Endothelial cell of umbilical vein (primary cell): Measurements from ENCODE around the gene CWC27. TPM values are rescaled to one million over a fixed set of nuclear protein-coding genes. Genes with fewer than 3 reads are reported as not detected.
A peak's percentile ranks its signal among the peaks of the same experiment; 100 is the strongest.

Source experiments
- BruUV-seq: library from RNA; stranded (reverse); fragments of 400-500 nt; replicated peaks from 2 replicates; lab custom pipeline; 2021; lab: Mats Ljungman, UMichigan
- CTCF ChIA-PET: fragments of 300-600, 350-600 bp; sonication (Branson Sonifier 250); formaldehyde crosslinking; loops from one replicate; lab custom pipeline; 2021; ENCODE audit warnings: antibody characterized with exemption, inconsistent platforms; lab: Charles Lee
- POLR2A ChIA-PET: fragments of 300-600, 350-600 bp; sonication (Branson Sonifier 250); formaldehyde crosslinking; loops from one replicate; lab custom pipeline; 2021; ENCODE audit warnings: antibody characterized with exemption, inconsistent platforms; lab: Charles Lee
- DNase-seq: peaks from one replicate; pipeline ENCODE4 v3.0.0-alpha.2; 2011; ENCODE audit warnings: low read depth, low spot score
- FAIRE-seq: peaks from 2 replicates; lab custom pipeline; 2011; peaks lifted over from hg19 to GRCh38; lab: Jason Lieb, UNC
- H2AFZ ChIP-seq: 2 replicates; pipeline ENCODE4 v1.6.0; 2012; ENCODE audit warnings: low read depth, low read length, control low read depth, inconsistent platforms
- H3K27ac ChIP-seq: 2 replicates; pipeline ENCODE4 v1.5.1; 2011; ENCODE audit warnings: low read depth, mild to moderate bottlenecking, control low read depth, low read length, moderate library complexity; ENCODE audit not compliant: insufficient read depth
- H3K27me3 ChIP-seq, 2 experiments: 2 replicates each; pipeline versions ENCODE4 v1.6.0 to v1.6.1; 2011; ENCODE audit warnings: low read length in 2 of 2, mixed read lengths in 1 of 2; ENCODE audit not compliant: control insufficient read depth in 2 of 2, insufficient read depth in 2 of 2
- H3K36me3 ChIP-seq, 2 experiments: 2 replicates in 1 of 2; 3 replicates in 1 of 2; pipeline ENCODE4 v1.5.1; 2011; ENCODE audit warnings: low read length in 2 of 2, mild to moderate bottlenecking in 1 of 2, moderate library complexity in 1 of 2; ENCODE audit not compliant: control insufficient read depth in 2 of 2, insufficient read depth in 2 of 2; ENCODE audit errors: extremely low read depth in 1 of 2
- H3K4me1 ChIP-seq: 3 replicates; pipeline ENCODE4 v1.5.1; 2011; ENCODE audit warnings: mild to moderate bottlenecking, low read length; ENCODE audit not compliant: control insufficient read depth, insufficient read depth; ENCODE audit errors: extremely low read depth
- H3K4me2 ChIP-seq: 2 replicates; pipeline ENCODE4 v1.6.1; 2011; ENCODE audit warnings: low read length, control low read depth, mixed read lengths; ENCODE audit not compliant: insufficient read depth
- H3K4me3 ChIP-seq, 3 experiments: fragments of 200-600 bp in 1 of 3; sonication (generic), shearing (Covaris generic) in 1 of 3; replicated peaks in 1 of 3; 2 replicates each; pipeline ENCODE4 v1.5.1; 2011 to 2016; ENCODE audit warnings: control low read depth in 3 of 3, low read length in 3 of 3, mild to moderate bottlenecking in 2 of 3, inconsistent platforms in 1 of 3, low read depth in 1 of 3, moderate library complexity in 1 of 3; ENCODE audit not compliant: insufficient read depth in 1 of 3
- H3K79me2 ChIP-seq: 2 replicates; pipeline ENCODE4 v1.6.0; 2012; ENCODE audit warnings: low read length, inconsistent platforms; ENCODE audit not compliant: control insufficient read depth, insufficient read depth
- H3K9ac ChIP-seq: replicated peaks from 2 replicates; pipeline ENCODE3; 2011; ENCODE audit warnings: low read length, control low read depth; ENCODE audit not compliant: insufficient read depth; ENCODE audit errors: extremely low read depth
- H3K9me1 ChIP-seq: replicated peaks from 3 replicates; pipeline ENCODE4 v1.6.0; 2011; ENCODE audit warnings: mild to moderate bottlenecking, low read length; ENCODE audit not compliant: control insufficient read depth, insufficient read depth; ENCODE audit errors: extremely low read depth
- H3K9me3 ChIP-seq: replicated peaks from 2 replicates; pipeline ENCODE4 v1.5.1; 2012; ENCODE audit warnings: low read length, inconsistent platforms; ENCODE audit not compliant: control insufficient read depth, insufficient read depth
- H4K20me1 ChIP-seq: replicated peaks from 2 replicates; pipeline ENCODE3; 2011; ENCODE audit warnings: mild to moderate bottlenecking, low read length; ENCODE audit not compliant: control insufficient read depth, insufficient read depth; ENCODE audit errors: extremely low read depth
- FOS ChIP-seq: IDR thresholded peaks from 2 replicates; pipeline ENCODE4 v1.6.1; 2011; ENCODE audit warnings: mild to moderate bottlenecking, low read length, moderate library complexity, borderline replicate concordance; ENCODE audit not compliant: insufficient read depth
- JUN ChIP-seq: IDR thresholded peaks from 2 replicates; pipeline ENCODE4 v1.6.1; 2011; ENCODE audit warnings: borderline replicate concordance, low read depth; ENCODE audit not compliant: insufficient read length, insufficient read depth
- MYC ChIP-seq: IDR thresholded peaks from one replicate; pipeline ENCODE4 v1.6.1; 2011; ENCODE audit warnings: mild to moderate bottlenecking, low read depth, low read length
- POLR2A ChIP-seq: IDR thresholded peaks from 2 replicates; pipeline ENCODE4 v1.6.1; 2012; ENCODE audit warnings: low read depth, mild to moderate bottlenecking, control low read depth, low read length
- dilution Hi-C: fragments of 300-500 bp; cut with MboI; formaldehyde crosslinking; loops from one replicate; pipeline ENCODE4 v1.15.0; 2019; ENCODE audit warnings: low sequenced_read_pairs; ENCODE audit not compliant: extremely low pct_ligation_motif_present
- intact Hi-C: fragments of 100-400 bp; cut with micrococcal nuclease; formaldehyde crosslinking; loops from one replicate; pipeline ENCODE4 v1.10.0; 2022
- polyA plus RNA-seq, 4 experiments: library from polyadenylated mRNA; depleted of rRNA in 3 of 4; stranded (reverse) in 3 of 4; unstranded in 1 of 4; fragments of >200 nt; gene quantifications; 2 replicates each; pipeline versions ENCODE4 v1.2.1 to v1.2.3, GENCODE V29; 2011 to 2012; ENCODE audit warnings: missing spikeins in 1 of 4
- total RNA-seq: library from RNA; stranded (reverse); gene quantifications from 2 replicates; pipeline ENCODE4 v1.2.3, GENCODE V29; 2021
- TF ChIP-seq, protein P1 (sequence below), 2 donors: IDR thresholded peaks; 1 replicate in 1 of 2; 2 replicates in 1 of 2; pipeline ENCODE4 v1.5.1; 2011; ENCODE audit warnings: low read length in 2 of 2, mild to moderate bottlenecking in 2 of 2, moderate library complexity in 2 of 2, control low read depth in 1 of 2, inconsistent platforms in 1 of 2, low read depth in 1 of 2; ENCODE audit not compliant: insufficient read depth in 1 of 2; ENCODE audit errors: extremely low read depth in 1 of 2

CWC27 gene
- total and polyA plus RNA-seq, 2 donors (not counting 3 experiments of a cell fraction or from before 2014, with no cell fraction given): 11.9 to 23.8 TPM

DNA sequence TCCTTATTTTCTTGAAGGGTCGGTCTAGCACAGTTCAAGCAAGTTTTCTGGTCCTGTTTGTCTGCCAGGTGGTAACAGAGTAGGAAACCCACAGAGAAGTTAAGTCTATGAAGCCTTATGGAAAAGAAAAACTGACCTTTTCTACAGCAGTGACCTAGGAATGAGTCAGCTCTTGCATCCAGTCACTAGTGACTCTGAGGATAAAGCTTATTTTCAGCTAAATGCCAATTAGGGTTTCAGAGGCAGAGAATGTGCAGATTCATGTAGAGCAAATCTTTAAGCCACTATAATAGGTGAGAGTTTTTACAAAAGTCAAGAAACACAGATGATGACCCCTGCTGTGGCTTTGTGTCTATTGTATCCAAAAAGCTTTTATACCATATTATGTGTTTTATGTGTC, 100.7 kb downstream of the CWC27 start:
- Histone ChIP-seq H3K79me2 (no peaks in the 10 kb centered on the region), H3K4me1 (peaks cover 5% of the 10 kb centered on the region), H3K27ac (no peak overlapping the region), H3K4me3 (no peak overlapping the region), H4K20me1 (no peaks in the 10 kb centered on the region), H3K9ac (no peak overlapping the region), H3K4me2 (no peak overlapping the region), H3K36me3 (no peaks in the 10 kb centered on the region), H3K9me3 (no peaks in the 10 kb centered on the region), H2AFZ (no peak overlapping the region), H3K9me1 (no peaks in the 10 kb centered on the region), H3K27me3 (no peaks in the 10 kb centered on the region)
- no TSS peak for BruUV-seq
- DNase-seq: peak; percentile 56
- CTCF ChIA-PET: interaction anchor here (1.0 to 3.6 kb wide), 5 partner anchors 11 to 722 kb away, joined by 3 to 14 read pairs (median 8); no protein-coding TSS in a partner anchor
- intact Hi-C loops: no loop called here
- dilution Hi-C loops: no loop called here
- FAIRE-seq: peak; percentile 67
- TF ChIP-seq MYC (no peak), JUN (peak; percentile 34), FOS (peak; percentile 86), POLR2A (no peak)
- TF ChIP-seq, protein P1, sequence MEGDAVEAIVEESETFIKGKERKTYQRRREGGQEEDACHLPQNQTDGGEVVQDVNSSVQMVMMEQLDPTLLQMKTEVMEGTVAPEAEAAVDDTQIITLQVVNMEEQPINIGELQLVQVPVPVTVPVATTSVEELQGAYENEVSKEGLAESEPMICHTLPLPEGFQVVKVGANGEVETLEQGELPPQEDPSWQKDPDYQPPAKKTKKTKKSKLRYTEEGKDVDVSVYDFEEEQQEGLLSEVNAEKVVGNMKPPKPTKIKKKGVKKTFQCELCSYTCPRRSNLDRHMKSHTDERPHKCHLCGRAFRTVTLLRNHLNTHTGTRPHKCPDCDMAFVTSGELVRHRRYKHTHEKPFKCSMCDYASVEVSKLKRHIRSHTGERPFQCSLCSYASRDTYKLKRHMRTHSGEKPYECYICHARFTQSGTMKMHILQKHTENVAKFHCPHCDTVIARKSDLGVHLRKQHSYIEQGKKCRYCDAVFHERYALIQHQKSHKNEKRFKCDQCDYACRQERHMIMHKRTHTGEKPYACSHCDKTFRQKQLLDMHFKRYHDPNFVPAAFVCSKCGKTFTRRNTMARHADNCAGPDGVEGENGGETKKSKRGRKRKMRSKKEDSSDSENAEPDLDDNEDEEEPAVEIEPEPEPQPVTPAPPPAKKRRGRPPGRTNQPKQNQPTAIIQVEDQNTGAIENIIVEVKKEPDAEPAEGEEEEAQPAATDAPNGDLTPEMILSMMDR (IDR thresholded peaks at IDR 0.05; ENCODE audit: extremely low read depth in 1 of 2, insufficient read depth in 1 of 2, low read depth in 1 of 2, low read length in 2 of 2): no peak
- POLR2A ChIA-PET: no interaction called here

DNA sequence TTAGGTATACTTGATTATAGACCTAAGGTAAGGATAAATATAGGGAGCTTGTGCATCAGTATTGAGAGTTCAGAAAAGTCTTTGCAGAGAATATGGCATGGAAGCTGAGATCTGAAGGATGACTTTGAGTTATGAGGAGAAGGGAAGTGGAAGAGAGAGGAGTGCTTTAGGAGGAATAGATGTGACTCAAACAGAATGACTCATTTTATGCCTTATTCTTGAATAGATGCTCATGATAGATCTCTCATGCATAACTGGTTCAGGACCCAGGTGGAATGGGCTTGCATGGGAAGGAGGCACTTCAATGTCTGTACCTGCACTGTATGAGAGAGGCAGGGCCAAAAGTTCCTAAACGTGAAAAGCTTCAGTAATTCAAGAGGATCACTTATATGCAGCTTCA, 103.3 kb downstream of the CWC27 start:
- Histone ChIP-seq H3K79me2 (no peaks in the 10 kb centered on the region), H3K9me3 (no peaks in the 10 kb centered on the region), H4K20me1 (no peaks in the 10 kb centered on the region), H3K36me3 (no peaks in the 10 kb centered on the region), H3K4me2 (no peak overlapping the region), H3K4me3 (no peak overlapping the region), H3K9ac (no peak overlapping the region), H3K9me1 (no peaks in the 10 kb centered on the region), H3K27ac (no peak overlapping the region), H3K27me3 (no peaks in the 10 kb centered on the region), H2AFZ (no peak overlapping the region), H3K4me1 (peaks cover 5% of the 10 kb centered on the region)
- dilution Hi-C loops (no loop called here), intact Hi-C loops (no loop called here)
- TF ChIP-seq JUN (no peak), FOS (peak; percentile 57)
- BruUV-seq: no TSS peak
- DNase-seq: no peak
- CTCF ChIA-PET: interaction anchor here (1.1 kb wide), 1 partner anchor 44 kb away, joined by 3 read pairs; no protein-coding TSS in a partner anchor
- POLR2A ChIA-PET: no interaction called here
- no peak for FAIRE-seq
